ENCODE results near the gene ZNF512.

DNA sequence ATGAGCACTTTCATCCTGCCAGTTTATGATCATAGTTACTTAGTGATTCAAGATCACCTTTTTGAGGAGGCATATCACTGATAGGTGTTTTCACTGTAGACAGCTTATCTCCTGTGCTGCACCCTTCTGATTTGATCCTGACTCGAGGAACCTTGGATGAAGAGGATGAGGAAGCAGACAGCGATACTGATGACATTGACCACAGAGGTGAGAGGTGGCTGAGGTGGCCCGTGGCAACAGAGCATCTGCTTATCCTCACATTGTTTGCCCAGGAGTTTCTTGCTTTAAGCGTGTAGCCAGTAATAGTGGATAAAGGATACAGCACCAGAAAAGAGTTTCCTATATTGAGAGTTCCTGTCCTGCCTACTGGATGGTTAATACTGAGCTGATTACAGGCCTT is 64.9 kb downstream of the ZNF512 start:
- TF ChIP-seq, protein P1, sequence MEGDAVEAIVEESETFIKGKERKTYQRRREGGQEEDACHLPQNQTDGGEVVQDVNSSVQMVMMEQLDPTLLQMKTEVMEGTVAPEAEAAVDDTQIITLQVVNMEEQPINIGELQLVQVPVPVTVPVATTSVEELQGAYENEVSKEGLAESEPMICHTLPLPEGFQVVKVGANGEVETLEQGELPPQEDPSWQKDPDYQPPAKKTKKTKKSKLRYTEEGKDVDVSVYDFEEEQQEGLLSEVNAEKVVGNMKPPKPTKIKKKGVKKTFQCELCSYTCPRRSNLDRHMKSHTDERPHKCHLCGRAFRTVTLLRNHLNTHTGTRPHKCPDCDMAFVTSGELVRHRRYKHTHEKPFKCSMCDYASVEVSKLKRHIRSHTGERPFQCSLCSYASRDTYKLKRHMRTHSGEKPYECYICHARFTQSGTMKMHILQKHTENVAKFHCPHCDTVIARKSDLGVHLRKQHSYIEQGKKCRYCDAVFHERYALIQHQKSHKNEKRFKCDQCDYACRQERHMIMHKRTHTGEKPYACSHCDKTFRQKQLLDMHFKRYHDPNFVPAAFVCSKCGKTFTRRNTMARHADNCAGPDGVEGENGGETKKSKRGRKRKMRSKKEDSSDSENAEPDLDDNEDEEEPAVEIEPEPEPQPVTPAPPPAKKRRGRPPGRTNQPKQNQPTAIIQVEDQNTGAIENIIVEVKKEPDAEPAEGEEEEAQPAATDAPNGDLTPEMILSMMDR (optimal IDR thresholded peaks at IDR 0.05 in 1 of 3, IDR thresholded peaks at IDR 0.05 in 1 of 3, conservative IDR thresholded peaks at IDR 0.05 in 1 of 3; ENCODE audit: extremely low read depth in 1 of 3, insufficient read depth in 2 of 3, low read length in 3 of 3) = no peak
- TF ChIP-seq EZH2 (IDR thresholded peaks at IDR 0.05; ENCODE audit: low read length) = no peak

All from keratinocyte (primary cell).